Tibial nerve (tissue), 4 donors: Measurements from ENCODE around the gene PTPN14. TPM values are rescaled to one million over a fixed set of nuclear protein-coding genes. Genes with fewer than 3 reads are reported as not detected.
"Not testable (repeated sequence)": the region's sequence is repeated elsewhere in the genome, so short reads cannot be mapped to it uniquely, and the experiment has no call there.

ENCODE experiments used
- DNase-seq, 2 donors: peaks; one replicate each; pipeline ENCODE4 v3.0.0-alpha.2; 2019; ENCODE audit warnings: low spot score in 2 of 2
- H3K27ac ChIP-seq, 4 donors: fragments of 200-600 bp; sonication (generic) in 3 of 4; one replicate each; pipeline ENCODE4 v1.5.1; 2017 to 2019; ENCODE audit warnings: mild to moderate bottlenecking in 1 of 4
- H3K27me3 ChIP-seq, 2 donors: fragments of 200-600 bp; sonication (generic) in 1 of 2; one replicate each; pipeline versions ENCODE4 v1.5.1 to v1.6.0; 2017 to 2019
- H3K36me3 ChIP-seq, 3 donors: fragments of 200-600 bp; sonication (generic); one replicate each; pipeline ENCODE4 v1.5.1; 2018 to 2019
- H3K4me1 ChIP-seq, 4 donors: fragments of 200-600 bp; sonication (generic) in 3 of 4; one replicate each; pipeline ENCODE4 v1.5.1; 2017 to 2019
- H3K4me3 ChIP-seq, 4 donors: fragments of 200-600 bp; sonication (generic) in 3 of 4; one replicate each; pipeline ENCODE4 v1.5.1; 2017 to 2019; ENCODE audit warnings: mild to moderate bottlenecking in 1 of 4, moderate library complexity in 1 of 4
- H3K9me3 ChIP-seq, 4 donors: fragments of 200-600 bp; sonication (generic) in 3 of 4; one replicate each; pipeline ENCODE4 v1.5.1; 2017 to 2019
- CTCF ChIP-seq, 5 experiments: fragments of 200-600 bp in 3 of 5; fragments of 450-650 bp in 2 of 5; sonication (generic) in 3 of 5; IDR thresholded peaks; one replicate each; pipeline ENCODE4 v1.5.1; 2016 to 2019; ENCODE audit warnings: antibody characterized with exemption in 5 of 5, mild to moderate bottlenecking in 3 of 5, moderate library complexity in 2 of 5
- EP300 ChIP-seq, 2 donors: sonication (generic); formaldehyde crosslinking; IDR thresholded peaks; one replicate each; pipeline ENCODE4 v1.6.1; 2017; ENCODE audit warnings: antibody characterized with exemption in 2 of 2, mild to moderate bottlenecking in 1 of 2
- POLR2A ChIP-seq, 2 donors: fragments of 450-650 bp; IDR thresholded peaks; one replicate each; pipeline ENCODE4 v1.6.1; 2017; ENCODE audit warnings: antibody characterized with exemption in 2 of 2, mild to moderate bottlenecking in 2 of 2, moderate library complexity in 2 of 2
- WGBS, 2 donors: methylation state at CpG; one replicate each; pipeline ENCODE4 v1.1.5; 2018; 5-methylcytosine and 5-hydroxymethylcytosine counted together
- total RNA-seq, 4 donors: library from RNA; depleted of rRNA; stranded (reverse); fragments of >200 nt; gene quantifications; one replicate each; pipeline ENCODE4 v1.1.0, GENCODE V29; 2016

Gene PTPN14
- total RNA-seq, 4 donors from 2014 or later: 25.8 to 47.4 (median 38.2) TPM

- Histone ChIP-seq H3K9me3 (no peaks in the 10 kb centered on the region), H3K4me3 (no peak overlapping the region), H3K27ac (no peak overlapping the region), H3K36me3 (peaks cover 0 to 34% (median 4%) of the 10 kb centered on the region in 3 donors), H3K4me1 (peaks cover 0 to 13% (median 0%) of the 10 kb centered on the region in 4 donors), H3K27me3 (no peaks in the 10 kb centered on the region)
- WGBS, 2 donors: 89 to 94% methylated on average over 3 of the region's 3 CpGs
- TF ChIP-seq CTCF (IDR thresholded peaks at IDR 0.05) (no peak), POLR2A (IDR thresholded peaks at IDR 0.05) (no peak), EP300 (IDR thresholded peaks at IDR 0.05) (no peak)
- DNase-seq: no peak
Measured at GRCh38 chr1:214400131-214400530, 151.3 kb downstream of the PTPN14 start.

GRCh38 chr1:214398490-214398889 is 152.9 kb downstream of the PTPN14 start:
- Histone ChIP-seq H3K27ac (no peak overlapping the region), H3K27me3 (no peaks in the 10 kb centered on the region), H3K4me1 (peaks cover 0 to 10% (median 0%) of the 10 kb centered on the region in 4 donors), H3K9me3 (no peaks in the 10 kb centered on the region), H3K36me3 (peaks cover 0 to 51% (median 4%) of the 10 kb centered on the region in 3 donors), H3K4me3 (no peak overlapping the region)
- no peak for TF ChIP-seq POLR2A (IDR thresholded peaks at IDR 0.05)
- TF ChIP-seq EP300 (IDR thresholded peaks at IDR 0.05): no peak
- 92 to 99% methylated on average over 6 of the region's 6 CpGs for WGBS, 2 donors
- no peak for DNase-seq

- Histone ChIP-seq H3K4me3 (no peak overlapping the region), H3K9me3 (no peaks in the 10 kb centered on the region), H3K27me3 (no peaks in the 10 kb centered on the region), H3K27ac (no peak overlapping the region), H3K36me3 (peaks cover 0 to 60% (median 4%) of the 10 kb centered on the region in 3 donors), H3K4me1 (peaks cover 0 to 4% (median 0%) of the 10 kb centered on the region in 4 donors)
- WGBS, 2 donors: 77 to 78% methylated on average over 2 of the region's 2 CpGs
- DNase-seq: no peak
- TF ChIP-seq CTCF (IDR thresholded peaks at IDR 0.05) (no peak), POLR2A (IDR thresholded peaks at IDR 0.05) (no peak), EP300 (IDR thresholded peaks at IDR 0.05) (no peak)
Measured at GRCh38 chr1:214397497-214397896, 153.9 kb downstream of the PTPN14 start.

- Histone ChIP-seq H3K4me1 (no peaks in the 10 kb centered on the region), H3K4me3 (no peak overlapping the region), H3K27me3 (no peaks in the 10 kb centered on the region), H3K9me3 (no peaks in the 10 kb centered on the region), H3K27ac (no peak overlapping the region), H3K36me3 (peaks cover 0 to 63% (median 4%) of the 10 kb centered on the region in 3 donors)
- 87 to 88% methylated on average over 3 of the region's 3 CpGs for WGBS, 2 donors
- no peak for DNase-seq
- TF ChIP-seq POLR2A (IDR thresholded peaks at IDR 0.05) (no peak), EP300 (IDR thresholded peaks at IDR 0.05) (no peak), CTCF (IDR thresholded peaks at IDR 0.05) (no peak)
Measured at GRCh38 chr1:214396330-214396729, 155.1 kb downstream of the PTPN14 start.

GRCh38 chr1:214394569-214394968 is 156.8 kb downstream of the PTPN14 start:
- not testable (repeated sequence) for DNase-seq, H3K27me3 ChIP-seq, H3K4me1 ChIP-seq, H3K4me3 ChIP-seq, H3K27ac ChIP-seq, H3K9me3 ChIP-seq
- H3K36me3 ChIP-seq: peaks cover 0 to 61% (median 2%) of the 10 kb centered on the region in 3 donors
- 88 to 89% methylated on average over 4 to 5 of the region's 5 CpGs for WGBS, 2 donors

- Histone ChIP-seq H3K9me3 (no peaks in the 10 kb centered on the region), H3K27me3 (no peaks in the 10 kb centered on the region), H3K27ac (no peak overlapping the region), H3K36me3 (peaks cover 0 to 51% (median 0%) of the 10 kb centered on the region in 3 donors), H3K4me1 (peaks cover 0 to 11% (median 0%) of the 10 kb centered on the region in 4 donors), H3K4me3 (no peak overlapping the region)
- no peak for TF ChIP-seq EP300 (IDR thresholded peaks at IDR 0.05)
- DNase-seq: no peak
- WGBS, 2 donors: 92 to 93% methylated on average over 12 of the region's 12 CpGs
Measured at GRCh38 chr1:214393086-214393485, 158.3 kb downstream of the PTPN14 start.
